HepG2 (cell line): ENCODE data around the gene GPN2. TPM values are rescaled to one million over a fixed set of nuclear protein-coding genes. Genes with fewer than 3 reads are reported as not detected.

Experiments used
- ATF7 ChIP-seq, 2 experiments: fragments of 450-650 bp in 1 of 2; sonication (generic) in 1 of 2; formaldehyde crosslinking in 1 of 2; IDR thresholded peaks; 2 replicates each; pipeline versions ENCODE4 v1.4.0 to v1.6.1; 2016 to 2020; ENCODE audit warnings: antibody characterized with exemption in 1 of 2, mild to moderate bottlenecking in 1 of 2, missing genetic modification reagents in 1 of 2
- BATF2 ChIP-seq: sonication (generic); formaldehyde crosslinking; IDR thresholded peaks from 2 replicates; pipeline ENCODE4 v1.8.0; 2022; ENCODE audit warnings: mild to moderate bottlenecking, missing genetic modification reagents, moderate library complexity
- KDM5A ChIP-seq: fragments of 200-600 bp; sonication (generic); IDR thresholded peaks from 2 replicates; pipeline ENCODE4 v1.7.0; 2018; ENCODE audit warnings: antibody characterized with exemption, mild to moderate bottlenecking, low read length, borderline replicate concordance
- KDM6A ChIP-seq: IDR thresholded peaks from 2 replicates; pipeline ENCODE4 v1.6.1; 2016; ENCODE audit warnings: low read depth
- MEIS1 ChIP-seq: sonication (generic); formaldehyde crosslinking; IDR thresholded peaks from 2 replicates; pipeline ENCODE4 v1.9.0; 2021; ENCODE audit warnings: mild to moderate bottlenecking, missing genetic modification reagents, moderate library complexity, borderline replicate concordance
- PHB2 ChIP-seq: fragments of 450-650 bp; IDR thresholded peaks from 2 replicates; pipeline ENCODE4 v1.6.1; 2018; ENCODE audit not compliant: partially characterized antibody
- PRPF4 ChIP-seq: fragments of 200-400 bp; formaldehyde crosslinking; IDR thresholded peaks from 2 replicates; pipeline ENCODE4 v1.6.1; 2016; ENCODE audit warnings: low read length, low read depth; ENCODE audit not compliant: poor library complexity, severe bottlenecking
- SAFB2 ChIP-seq: sonication (generic); formaldehyde crosslinking; IDR thresholded peaks from 2 replicates; pipeline ENCODE4 v1.5.1; 2020; ENCODE audit warnings: missing genetic modification reagents, low read depth, mild to moderate bottlenecking, borderline replicate concordance
- SMAD3 ChIP-seq: sonication (generic); formaldehyde crosslinking; IDR thresholded peaks from 2 replicates; pipeline ENCODE4 v1.4.0; 2020; ENCODE audit warnings: missing genetic modification reagents
- SNAI1 ChIP-seq: sonication (generic); formaldehyde crosslinking; IDR thresholded peaks from 2 replicates; pipeline ENCODE4 v1.5.0; 2020; ENCODE audit warnings: mild to moderate bottlenecking, missing genetic modification reagents, borderline replicate concordance
- THAP7 ChIP-seq: sonication (generic); formaldehyde crosslinking; IDR thresholded peaks from 2 replicates; pipeline ENCODE4 v1.8.1; 2023; ENCODE audit warnings: mild to moderate bottlenecking, missing genetic modification reagents
- ZBTB7B ChIP-seq: sonication (generic); formaldehyde crosslinking; IDR thresholded peaks from 2 replicates; pipeline ENCODE4 v1.4.0; 2020; ENCODE audit warnings: missing genetic modification reagents
- ZFP37 ChIP-seq: sonication (generic); formaldehyde crosslinking; IDR thresholded peaks from 2 replicates; pipeline ENCODE4 v1.4.0; 2020; ENCODE audit warnings: missing genetic modification reagents, borderline replicate concordance
- ZNF256 ChIP-seq: sonication (generic); formaldehyde crosslinking; conservative IDR thresholded peaks from 2 replicates; pipeline ENCODE4 v1.4.0; 2020; ENCODE audit warnings: missing genetic modification reagents
- ZNF274 ChIP-seq: sonication (generic); formaldehyde crosslinking; IDR thresholded peaks from 2 replicates; pipeline ENCODE4 v1.5.1; 2020; ENCODE audit warnings: mild to moderate bottlenecking, missing genetic modification reagents
- ZNF451 ChIP-seq: sonication (generic); formaldehyde crosslinking; IDR thresholded peaks from 2 replicates; pipeline ENCODE4 v1.5.0; 2020; ENCODE audit warnings: mild to moderate bottlenecking, missing genetic modification reagents
- ZNF512 ChIP-seq: sonication (generic); formaldehyde crosslinking; IDR thresholded peaks from 2 replicates; pipeline ENCODE4 v1.4.0; 2020; ENCODE audit warnings: mild to moderate bottlenecking, missing genetic modification reagents
- ZNF710 ChIP-seq: sonication (generic); formaldehyde crosslinking; IDR thresholded peaks from 2 replicates; pipeline ENCODE4 v1.5.0; 2020; ENCODE audit warnings: mild to moderate bottlenecking, missing genetic modification reagents, borderline replicate concordance
- ZNF740 ChIP-seq: sonication (generic); formaldehyde crosslinking; IDR thresholded peaks from 2 replicates; pipeline ENCODE4 v1.4.0; 2020; ENCODE audit warnings: missing genetic modification reagents
- ZNF781 ChIP-seq: sonication (generic); formaldehyde crosslinking; IDR thresholded peaks from 2 replicates; pipeline ENCODE4 v1.5.1; 2020; ENCODE audit warnings: borderline replicate concordance, mild to moderate bottlenecking, missing genetic modification reagents; ENCODE audit errors: not compliant biosample characterization
- ZSCAN9 ChIP-seq: IDR thresholded peaks from 2 replicates; pipeline ENCODE4 v1.6.1; 2016; ENCODE audit warnings: borderline replicate concordance
- polyA plus RNA-seq, 8 experiments: library from polyadenylated mRNA; depleted of rRNA in 3 of 8; stranded (reverse) in 7 of 8; unstranded in 1 of 8; fragments of >200 nt; fragmentation: Illumina TruSeq in 4 of 8; extraction: Trizol in 4 of 8; gene quantifications; 2 replicates each; pipeline versions ENCODE4 v1.2.1 to v1.2.3, GENCODE V29; 2011 to 2016; ENCODE audit warnings: low read depth in 4 of 8, missing spikeins in 1 of 8, mixed read lengths in 1 of 8; ENCODE audit not compliant: insufficient read depth in 1 of 8
- total RNA-seq, 5 experiments: library from RNA; depleted of rRNA; stranded (reverse); fragments of >200 nt; fragmentation: Illumina TruSeq; extraction: Trizol; gene quantifications; 2 replicates each; pipeline ENCODE4 v1.2.3, GENCODE V29; 2016; ENCODE audit warnings: low read depth in 1 of 5

Gene GPN2
- total and polyA plus RNA-seq, 2 of the 13 experiments (the other 11 are each of a cell fraction or from before 2014, with no cell fraction given), result 19.3 to 38.9 TPM

- TF ChIP-seq ZNF710 (CRISPR knock-in tag) (0 out of 2 replicates have a peak, but pooled peaks have one; percentile 23), ATF7 (IDR thresholded peaks at IDR 0.05) (no peak), ATF7 (CRISPR knock-in tag; IDR thresholded peaks at IDR 0.05) (peak; percentile 54; the same call in 1 of the 2 replicates), ZFP37 (CRISPR knock-in tag) (no peak; the same call in 1 of the 2 replicates), KDM5A (no peak; the same call in 1 of the 2 replicates), KDM6A (CRISPR knock-in tag) (no peak), SNAI1 (CRISPR knock-in tag) (peak; percentile 31; the same call in 1 of the 2 replicates), ZSCAN9 (no peak), ZNF781 (no peak), ZNF740 (CRISPR knock-in tag) (no peak), ZNF256 (CRISPR knock-in tag) (peak; percentile 79; the same call in 1 of the 2 replicates), PHB2 (no peak), SAFB2 (peak; percentile 80; the same call in 1 of the 2 replicates), BATF2 (CRISPR knock-in tag) (peak; percentile 87), PRPF4 (no peak), MEIS1 (CRISPR knock-in tag) (peak; percentile 94), THAP7 (CRISPR knock-in tag) (peak; percentile 94; the same call in 1 of the 2 replicates), ZBTB7B (CRISPR knock-in tag) (peak; percentile 89), ZNF274 (CRISPR knock-in tag) (peak; percentile 63; the same call in 1 of the 2 replicates), ZNF512 (CRISPR knock-in tag) (no peak), ZNF451 (CRISPR knock-in tag) (peak; percentile 93), SMAD3 (CRISPR knock-in tag) (no peak)
Measured at GRCh38 chr1:26889551-26890466, at the start of gene GPN2 (continued).
